DOHH2 (cell line): Measurements from ENCODE around the gene RNF8.

Experiments
- H3F3A ChIP-seq: fragments of 200-600 bp; sonication (generic), shearing (Covaris generic); 2 replicates; pipeline ENCODE4 v1.6.0; 2016; ENCODE audit warnings: antibody characterized with exemption, mild to moderate bottlenecking; ENCODE audit not compliant: control insufficient read depth, insufficient read depth
- H3K27ac ChIP-seq: fragments of 200-600 bp; sonication (generic); 2 replicates; pipeline ENCODE4 v1.5.1; 2014; ENCODE audit warnings: low read depth, mild to moderate bottlenecking, low read length, moderate library complexity
- H3K27me3 ChIP-seq: fragments of 200-600 bp; sonication (generic); 2 replicates; pipeline ENCODE4 v1.6.1; 2014; ENCODE audit warnings: mild to moderate bottlenecking, low read length, mixed read lengths; ENCODE audit not compliant: control insufficient read depth
- H3K36me3 ChIP-seq: fragments of 200-600 bp; sonication (generic); 2 replicates; pipeline ENCODE4 v1.6.1; 2014; ENCODE audit warnings: mild to moderate bottlenecking, low read length, moderate library complexity, mixed read lengths; ENCODE audit not compliant: control insufficient read depth
- H3K4me1 ChIP-seq: fragments of 200-600 bp; sonication (generic); 2 replicates; pipeline ENCODE4 v1.6.1; 2014; ENCODE audit warnings: mild to moderate bottlenecking, low read length, mixed read lengths; ENCODE audit not compliant: control insufficient read depth
- H3K4me2 ChIP-seq: fragments of 200-600 bp; sonication (generic); 2 replicates; pipeline ENCODE4 v1.6.0; 2014; ENCODE audit warnings: mild to moderate bottlenecking, low read length, moderate library complexity
- H3K4me3 ChIP-seq: fragments of 200-600 bp; sonication (generic); 2 replicates; pipeline ENCODE4 v1.5.1; 2014; ENCODE audit warnings: mild to moderate bottlenecking, low read length, mixed read lengths
- H3K79me2 ChIP-seq: fragments of 200-600 bp; sonication (generic); 2 replicates; pipeline ENCODE4 v1.6.1; 2014; ENCODE audit warnings: mild to moderate bottlenecking, low read length, mixed read lengths; ENCODE audit not compliant: control insufficient read depth
- H3K9me2 ChIP-seq: fragments of 200-600 bp; sonication (generic); replicated peaks from 2 replicates; pipeline ENCODE4 v1.6.1; 2014; ENCODE audit warnings: mild to moderate bottlenecking, low read length, mixed read lengths; ENCODE audit not compliant: control insufficient read depth
- H3K9me3 ChIP-seq: fragments of 200-600 bp; sonication (generic); 2 replicates; pipeline ENCODE4 v1.6.1; 2014; ENCODE audit warnings: antibody characterized with exemption, low read length, mixed read lengths; ENCODE audit not compliant: control insufficient read depth, insufficient read depth
- H4K20me1 ChIP-seq: fragments of 200-600 bp; sonication (generic); 2 replicates; pipeline ENCODE4 v1.6.0; 2014; ENCODE audit warnings: low read depth, mild to moderate bottlenecking, antibody characterized with exemption, low read length, moderate library complexity; ENCODE audit not compliant: control insufficient read depth, insufficient read depth
- CTCF ChIP-seq: fragments of 200-600 bp; sonication (generic); IDR thresholded peaks from one replicate; pipeline ENCODE4 v1.5.1; 2014; ENCODE audit warnings: antibody characterized with exemption, mild to moderate bottlenecking, low read depth, low read length; ENCODE audit not compliant: poor library complexity, severe bottlenecking
- EZH2phosphoT487 ChIP-seq: fragments of 200-600 bp; sonication (generic); IDR thresholded peaks from 2 replicates; pipeline ENCODE4 v1.6.1; 2017; ENCODE audit warnings: borderline replicate concordance, mild to moderate bottlenecking, antibody characterized with exemption, low read length, moderate library complexity, mixed read lengths

RNF8 gene

GRCh38 chr6:37357288-37357687 is 3.5 kb downstream of the RNF8 start:
- no peak for TF ChIP-seq EZH2phosphoT487
- no peak for TF ChIP-seq CTCF
- peaks cover 19% of the 10 kb centered on the region for H4K20me1 ChIP-seq
- H3K36me3 ChIP-seq = peaks cover 34% of the 10 kb centered on the region
- no peaks in the 10 kb centered on the region for H3K9me2 ChIP-seq
- no peaks in the 10 kb centered on the region for H3F3A ChIP-seq
- H3K4me2 ChIP-seq = no peak overlapping the region
- peaks cover 58% of the 10 kb centered on the region for H3K79me2 ChIP-seq
- no peaks in the 10 kb centered on the region for H3K27me3 ChIP-seq
- peaks cover 28% of the 10 kb centered on the region for H3K4me1 ChIP-seq
- H3K4me3 ChIP-seq = no peak overlapping the region
- H3K27ac ChIP-seq = no peak overlapping the region
- H3K9me3 ChIP-seq = no peaks in the 10 kb centered on the region

GRCh38 chr6:37357860-37358259 is 4.1 kb downstream of the RNF8 start:
- Histone ChIP-seq H3K9me2 (no peaks in the 10 kb centered on the region), H3K9me3 (no peaks in the 10 kb centered on the region), H3K79me2 (peaks cover 58% of the 10 kb centered on the region), H3K4me2 (no peak overlapping the region), H4K20me1 (peaks cover 19% of the 10 kb centered on the region), H3F3A (no peaks in the 10 kb centered on the region), H3K4me3 (no peak overlapping the region), H3K27ac (no peak overlapping the region), H3K36me3 (peaks cover 39% of the 10 kb centered on the region), H3K27me3 (no peaks in the 10 kb centered on the region), H3K4me1 (peaks cover 28% of the 10 kb centered on the region)
- no peak for TF ChIP-seq EZH2phosphoT487
- TF ChIP-seq CTCF = no peak

- Histone ChIP-seq H3F3A (no peaks in the 10 kb centered on the region), H3K4me2 (no peak overlapping the region), H3K27ac (no peak overlapping the region), H3K4me3 (no peak overlapping the region), H3K27me3 (no peaks in the 10 kb centered on the region), H3K36me3 (peaks cover 44% of the 10 kb centered on the region), H3K4me1 (peaks cover 21% of the 10 kb centered on the region), H3K79me2 (peaks cover 56% of the 10 kb centered on the region), H3K9me2 (no peaks in the 10 kb centered on the region), H4K20me1 (peaks cover 19% of the 10 kb centered on the region), H3K9me3 (no peaks in the 10 kb centered on the region)
- TF ChIP-seq EZH2phosphoT487 (no peak), CTCF (no peak)
Observed at GRCh38 chr6:37359039-37359438, 5.3 kb downstream of the RNF8 start.
